ENCODE data around the gene DOCK10.

Gene DOCK10

GRCh38 chr2:225017098-225017685 is 25.1 kb downstream of the DOCK10 start:
- in situ Hi-C loops (cut with MboI; ENCODE audit: low sequenced_read_pairs): loop anchor here (25.0 kb wide), 1 partner anchor 655 kb away; no protein-coding TSS in a partner anchor

- in situ Hi-C loops (cut with MboI; ENCODE audit: low sequenced_read_pairs): loop anchor here (25.0 kb wide), 1 partner anchor 651 kb away; no protein-coding TSS in a partner anchor
Observed at GRCh38 chr2:225013425-225014365, 28.6 kb downstream of the DOCK10 start.

- in situ Hi-C loops (cut with MboI; ENCODE audit: low sequenced_read_pairs): loop anchor here (25.0 kb wide), 1 partner anchor 649 kb away; no protein-coding TSS in a partner anchor
Observed at GRCh38 chr2:225011585-225011984, 30.7 kb downstream of the DOCK10 start.

- in situ Hi-C loops (cut with MboI; ENCODE audit: low sequenced_read_pairs): loop anchor here (25.0 kb wide), 1 partner anchor 649 kb away; no protein-coding TSS in a partner anchor
Observed at GRCh38 chr2:225010804-225011203, 31.5 kb downstream of the DOCK10 start.

- in situ Hi-C loops (cut with MboI; ENCODE audit: low sequenced_read_pairs): loop anchor here (25.0 kb wide), 1 partner anchor 647 kb away; no protein-coding TSS in a partner anchor
Observed at GRCh38 chr2:225009768-225010167, 32.5 kb downstream of the DOCK10 start.

GRCh38 chr2:225008935-225009334 is 33.3 kb downstream of the DOCK10 start:
- in situ Hi-C loops (cut with MboI; ENCODE audit: low sequenced_read_pairs): loop anchor here (25.0 kb wide), 1 partner anchor 647 kb away; no protein-coding TSS in a partner anchor

- in situ Hi-C loops (cut with MboI; ENCODE audit: low sequenced_read_pairs): loop anchor here (25.0 kb wide), 1 partner anchor 646 kb away; no protein-coding TSS in a partner anchor
Observed at GRCh38 chr2:225008179-225008856, 34.0 kb downstream of the DOCK10 start.

- in situ Hi-C loops (cut with MboI; ENCODE audit: low sequenced_read_pairs): loop anchor here (25.0 kb wide), 1 partner anchor 644 kb away; no protein-coding TSS in a partner anchor
Observed at GRCh38 chr2:225006730-225007129, 35.5 kb downstream of the DOCK10 start.

GRCh38 chr2:225004597-225004996 is 37.7 kb downstream of the DOCK10 start:
- in situ Hi-C loops (cut with MboI; ENCODE audit: low sequenced_read_pairs): loop anchor here (25.0 kb wide), 1 partner anchor 642 kb away; no protein-coding TSS in a partner anchor

- in situ Hi-C loops (cut with MboI; ENCODE audit: low sequenced_read_pairs): loop anchor here (25.0 kb wide), 1 partner anchor 640 kb away; no protein-coding TSS in a partner anchor
Observed at GRCh38 chr2:225002656-225003045, 39.6 kb downstream of the DOCK10 start.

GRCh38 chr2:225002039-225002655 is 40.1 kb downstream of the DOCK10 start:
- in situ Hi-C loops (cut with MboI; ENCODE audit: low sequenced_read_pairs): loop anchor here (25.0 kb wide), 1 partner anchor 640 kb away; no protein-coding TSS in a partner anchor

- in situ Hi-C loops (cut with MboI; ENCODE audit: low sequenced_read_pairs): loop anchor here (25.0 kb wide), 1 partner anchor 637 kb away; no protein-coding TSS in a partner anchor
Observed at GRCh38 chr2:224999754-225000153, 42.5 kb downstream of the DOCK10 start.

- in situ Hi-C loops (cut with MboI; ENCODE audit: low sequenced_read_pairs): no loop called here
Observed at GRCh38 chr2:224999321-224999720, 42.9 kb downstream of the DOCK10 start.

GRCh38 chr2:224997802-224998201 is 44.5 kb downstream of the DOCK10 start:
- in situ Hi-C loops (cut with MboI; ENCODE audit: low sequenced_read_pairs): no loop called here

GRCh38 chr2:224995419-224995818 is 46.8 kb downstream of the DOCK10 start:
- in situ Hi-C loops (cut with MboI; ENCODE audit: low sequenced_read_pairs): no loop called here

- in situ Hi-C loops (cut with MboI; ENCODE audit: low sequenced_read_pairs): no loop called here
Observed at GRCh38 chr2:224994242-224994823, 47.9 kb downstream of the DOCK10 start.

- in situ Hi-C loops (cut with MboI; ENCODE audit: low sequenced_read_pairs): no loop called here
Observed at GRCh38 chr2:224990710-224991109, 51.6 kb downstream of the DOCK10 start.

- in situ Hi-C loops (cut with MboI; ENCODE audit: low sequenced_read_pairs): no loop called here
Observed at GRCh38 chr2:224987733-224988132, 54.5 kb downstream of the DOCK10 start.

- in situ Hi-C loops (cut with MboI; ENCODE audit: low sequenced_read_pairs): no loop called here
Observed at GRCh38 chr2:224986477-224986876, 55.8 kb downstream of the DOCK10 start.

- in situ Hi-C loops (cut with MboI; ENCODE audit: low sequenced_read_pairs): no loop called here
Observed at GRCh38 chr2:224984637-224985036, 57.6 kb downstream of the DOCK10 start.
